GM12878 (cell line): ENCODE data around the gene CFAP90.

Experiments
- CREM ChIP-seq: IDR thresholded peaks from 2 replicates; pipeline ENCODE4 v1.6.1; 2014; ENCODE audit warnings: antibody characterized with exemption, low read depth
- ETV6 ChIP-seq, 2 experiments: fragments of 450-650 bp in 1 of 2; IDR thresholded peaks in 1 of 2; conservative IDR thresholded peaks in 1 of 2; 2 replicates each; pipeline ENCODE4 v1.6.1; 2014; ENCODE audit warnings: antibody characterized with exemption in 1 of 2, borderline replicate concordance in 1 of 2, low read depth in 1 of 2, mild to moderate bottlenecking in 1 of 2, moderate library complexity in 1 of 2
- KDM1A ChIP-seq: fragments of 200-600 bp; sonication (generic); IDR thresholded peaks from 2 replicates; pipeline ENCODE4 v1.6.1; 2016; ENCODE audit warnings: borderline replicate concordance
- NFYB ChIP-seq: IDR thresholded peaks from 2 replicates; pipeline ENCODE4 v1.6.1; 2011; ENCODE audit warnings: low read depth, mild to moderate bottlenecking, low read length, improper control_type of control experiment, moderate library complexity; ENCODE audit not compliant: insufficient read depth
- POLR2A ChIP-seq: IDR thresholded peaks from 2 replicates; pipeline ENCODE4 v1.6.1; 2011; ENCODE audit warnings: low read depth, mild to moderate bottlenecking, low read length
- SMAD5 ChIP-seq: IDR thresholded peaks from 2 replicates; pipeline ENCODE4 v1.6.1; 2016; ENCODE audit warnings: antibody characterized with exemption, low read depth
- SMC3 ChIP-seq: IDR thresholded peaks from 2 replicates; pipeline ENCODE4 v1.6.1; 2011; ENCODE audit warnings: low read length, improper control_type of control experiment, borderline replicate concordance
- SREBF1 ChIP-seq: IDR thresholded peaks from 2 replicates; pipeline ENCODE4 v1.6.1; 2012; ENCODE audit warnings: mild to moderate bottlenecking, low read length
- TF ChIP-seq, protein P1 (sequence below): fragments of 450-650 bp; IDR thresholded peaks from 2 replicates; pipeline ENCODE4 v1.6.1; 2016; ENCODE audit warnings: mild to moderate bottlenecking
- TF ChIP-seq, protein P2 (sequence below), 3 experiments: IDR thresholded peaks in 2 of 3; conservative IDR thresholded peaks in 1 of 3; 2 replicates each; pipeline ENCODE4 v1.5.1; 2011; ENCODE audit warnings: low read depth in 3 of 3, low read length in 3 of 3, mild to moderate bottlenecking in 3 of 3, control low read depth in 2 of 3, moderate library complexity in 2 of 3, inconsistent platforms in 1 of 3, mixed read lengths in 1 of 3; ENCODE audit not compliant: control insufficient read depth in 2 of 3, insufficient read depth in 1 of 3; ENCODE audit errors: extremely low read depth in 1 of 3
- TF ChIP-seq, protein P3 (sequence below): fragments of 450-650 bp; formaldehyde crosslinking; IDR thresholded peaks from 2 replicates; pipeline ENCODE4 v1.5.0; 2022; ENCODE audit warnings: mild to moderate bottlenecking, missing genetic modification characterization
- TF ChIP-seq, protein P4 (sequence below): fragments of 450-650 bp; IDR thresholded peaks from 2 replicates; pipeline ENCODE4 v1.6.1; 2017; ENCODE audit warnings: antibody characterized with exemption, mild to moderate bottlenecking, moderate library complexity

DNA sequence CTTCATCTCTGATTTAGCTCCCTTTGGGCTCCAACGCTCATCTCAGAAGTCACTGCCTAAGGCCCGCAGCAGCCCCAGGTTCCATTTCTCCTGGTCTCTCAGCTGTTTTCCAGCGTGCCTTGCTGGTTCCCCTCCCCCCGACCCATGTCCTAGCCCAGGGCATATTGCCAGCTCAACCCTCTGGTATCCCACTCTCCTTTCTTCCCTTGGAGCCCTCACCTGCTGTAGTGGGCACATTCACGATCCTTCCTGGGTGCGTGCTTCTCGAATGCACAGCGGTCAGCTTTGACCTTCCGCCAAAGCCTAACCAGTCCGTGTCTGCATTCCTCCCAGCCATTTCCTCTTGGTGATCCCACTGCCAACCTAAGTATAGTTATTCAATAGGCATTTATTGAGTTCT, 36.1 kb downstream of the CFAP90 start:
- TF ChIP-seq, protein P1, sequence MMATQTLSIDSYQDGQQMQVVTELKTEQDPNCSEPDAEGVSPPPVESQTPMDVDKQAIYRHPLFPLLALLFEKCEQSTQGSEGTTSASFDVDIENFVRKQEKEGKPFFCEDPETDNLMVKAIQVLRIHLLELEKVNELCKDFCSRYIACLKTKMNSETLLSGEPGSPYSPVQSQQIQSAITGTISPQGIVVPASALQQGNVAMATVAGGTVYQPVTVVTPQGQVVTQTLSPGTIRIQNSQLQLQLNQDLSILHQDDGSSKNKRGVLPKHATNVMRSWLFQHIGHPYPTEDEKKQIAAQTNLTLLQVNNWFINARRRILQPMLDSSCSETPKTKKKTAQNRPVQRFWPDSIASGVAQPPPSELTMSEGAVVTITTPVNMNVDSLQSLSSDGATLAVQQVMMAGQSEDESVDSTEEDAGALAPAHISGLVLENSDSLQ, result no peak
- TF ChIP-seq, protein P2, sequence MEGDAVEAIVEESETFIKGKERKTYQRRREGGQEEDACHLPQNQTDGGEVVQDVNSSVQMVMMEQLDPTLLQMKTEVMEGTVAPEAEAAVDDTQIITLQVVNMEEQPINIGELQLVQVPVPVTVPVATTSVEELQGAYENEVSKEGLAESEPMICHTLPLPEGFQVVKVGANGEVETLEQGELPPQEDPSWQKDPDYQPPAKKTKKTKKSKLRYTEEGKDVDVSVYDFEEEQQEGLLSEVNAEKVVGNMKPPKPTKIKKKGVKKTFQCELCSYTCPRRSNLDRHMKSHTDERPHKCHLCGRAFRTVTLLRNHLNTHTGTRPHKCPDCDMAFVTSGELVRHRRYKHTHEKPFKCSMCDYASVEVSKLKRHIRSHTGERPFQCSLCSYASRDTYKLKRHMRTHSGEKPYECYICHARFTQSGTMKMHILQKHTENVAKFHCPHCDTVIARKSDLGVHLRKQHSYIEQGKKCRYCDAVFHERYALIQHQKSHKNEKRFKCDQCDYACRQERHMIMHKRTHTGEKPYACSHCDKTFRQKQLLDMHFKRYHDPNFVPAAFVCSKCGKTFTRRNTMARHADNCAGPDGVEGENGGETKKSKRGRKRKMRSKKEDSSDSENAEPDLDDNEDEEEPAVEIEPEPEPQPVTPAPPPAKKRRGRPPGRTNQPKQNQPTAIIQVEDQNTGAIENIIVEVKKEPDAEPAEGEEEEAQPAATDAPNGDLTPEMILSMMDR (IDR thresholded peaks at IDR 0.05 in 2 of 3, conservative IDR thresholded peaks at IDR 0.05 in 1 of 3; ENCODE audit: control insufficient read depth in 2 of 3, extremely low read depth in 1 of 3, insufficient read depth in 1 of 3, low read depth in 3 of 3, low read length in 3 of 3), result no peak
- no peak for TF ChIP-seq SMC3
- TF ChIP-seq ETV6 (conservative IDR thresholded peaks at IDR 0.05 in 1 of 2, IDR thresholded peaks at IDR 0.05 in 1 of 2; ENCODE audit: borderline replicate concordance in 1 of 2, low read depth in 1 of 2), result no peak
- TF ChIP-seq, protein P3, sequence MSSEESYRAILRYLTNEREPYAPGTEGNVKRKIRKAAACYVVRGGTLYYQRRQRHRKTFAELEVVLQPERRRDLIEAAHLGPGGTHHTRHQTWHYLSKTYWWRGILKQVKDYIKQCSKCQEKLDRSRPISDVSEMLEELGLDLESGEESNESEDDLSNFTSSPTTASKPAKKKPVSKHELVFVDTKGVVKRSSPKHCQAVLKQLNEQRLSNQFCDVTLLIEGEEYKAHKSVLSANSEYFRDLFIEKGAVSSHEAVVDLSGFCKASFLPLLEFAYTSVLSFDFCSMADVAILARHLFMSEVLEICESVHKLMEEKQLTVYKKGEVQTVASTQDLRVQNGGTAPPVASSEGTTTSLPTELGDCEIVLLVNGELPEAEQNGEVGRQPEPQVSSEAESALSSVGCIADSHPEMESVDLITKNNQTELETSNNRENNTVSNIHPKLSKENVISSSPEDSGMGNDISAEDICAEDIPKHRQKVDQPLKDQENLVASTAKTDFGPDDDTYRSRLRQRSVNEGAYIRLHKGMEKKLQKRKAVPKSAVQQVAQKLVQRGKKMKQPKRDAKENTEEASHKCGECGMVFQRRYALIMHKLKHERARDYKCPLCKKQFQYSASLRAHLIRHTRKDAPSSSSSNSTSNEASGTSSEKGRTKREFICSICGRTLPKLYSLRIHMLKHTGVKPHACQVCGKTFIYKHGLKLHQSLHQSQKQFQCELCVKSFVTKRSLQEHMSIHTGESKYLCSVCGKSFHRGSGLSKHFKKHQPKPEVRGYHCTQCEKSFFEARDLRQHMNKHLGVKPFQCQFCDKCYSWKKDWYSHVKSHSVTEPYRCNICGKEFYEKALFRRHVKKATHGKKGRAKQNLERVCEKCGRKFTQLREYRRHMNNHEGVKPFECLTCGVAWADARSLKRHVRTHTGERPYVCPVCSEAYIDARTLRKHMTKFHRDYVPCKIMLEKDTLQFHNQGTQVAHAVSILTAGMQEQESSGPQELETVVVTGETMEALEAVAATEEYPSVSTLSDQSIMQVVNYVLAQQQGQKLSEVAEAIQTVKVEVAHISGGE (CRISPR knock-in tag), result no peak
- TF ChIP-seq SMAD5, result no peak
- no peak for TF ChIP-seq POLR2A
- no peak for TF ChIP-seq NFYB
- no peak for TF ChIP-seq SREBF1
- TF ChIP-seq KDM1A, result no peak
- TF ChIP-seq, protein P4, sequence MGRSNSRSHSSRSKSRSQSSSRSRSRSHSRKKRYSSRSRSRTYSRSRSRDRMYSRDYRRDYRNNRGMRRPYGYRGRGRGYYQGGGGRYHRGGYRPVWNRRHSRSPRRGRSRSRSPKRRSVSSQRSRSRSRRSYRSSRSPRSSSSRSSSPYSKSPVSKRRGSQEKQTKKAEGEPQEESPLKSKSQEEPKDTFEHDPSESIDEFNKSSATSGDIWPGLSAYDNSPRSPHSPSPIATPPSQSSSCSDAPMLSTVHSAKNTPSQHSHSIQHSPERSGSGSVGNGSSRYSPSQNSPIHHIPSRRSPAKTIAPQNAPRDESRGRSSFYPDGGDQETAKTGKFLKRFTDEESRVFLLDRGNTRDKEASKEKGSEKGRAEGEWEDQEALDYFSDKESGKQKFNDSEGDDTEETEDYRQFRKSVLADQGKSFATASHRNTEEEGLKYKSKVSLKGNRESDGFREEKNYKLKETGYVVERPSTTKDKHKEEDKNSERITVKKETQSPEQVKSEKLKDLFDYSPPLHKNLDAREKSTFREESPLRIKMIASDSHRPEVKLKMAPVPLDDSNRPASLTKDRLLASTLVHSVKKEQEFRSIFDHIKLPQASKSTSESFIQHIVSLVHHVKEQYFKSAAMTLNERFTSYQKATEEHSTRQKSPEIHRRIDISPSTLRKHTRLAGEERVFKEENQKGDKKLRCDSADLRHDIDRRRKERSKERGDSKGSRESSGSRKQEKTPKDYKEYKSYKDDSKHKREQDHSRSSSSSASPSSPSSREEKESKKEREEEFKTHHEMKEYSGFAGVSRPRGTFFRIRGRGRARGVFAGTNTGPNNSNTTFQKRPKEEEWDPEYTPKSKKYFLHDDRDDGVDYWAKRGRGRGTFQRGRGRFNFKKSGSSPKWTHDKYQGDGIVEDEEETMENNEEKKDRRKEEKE, result no peak
- TF ChIP-seq CREM, result no peak
